Measurements from ENCODE around the gene GASK1B.

The GASK1B gene

DNA sequence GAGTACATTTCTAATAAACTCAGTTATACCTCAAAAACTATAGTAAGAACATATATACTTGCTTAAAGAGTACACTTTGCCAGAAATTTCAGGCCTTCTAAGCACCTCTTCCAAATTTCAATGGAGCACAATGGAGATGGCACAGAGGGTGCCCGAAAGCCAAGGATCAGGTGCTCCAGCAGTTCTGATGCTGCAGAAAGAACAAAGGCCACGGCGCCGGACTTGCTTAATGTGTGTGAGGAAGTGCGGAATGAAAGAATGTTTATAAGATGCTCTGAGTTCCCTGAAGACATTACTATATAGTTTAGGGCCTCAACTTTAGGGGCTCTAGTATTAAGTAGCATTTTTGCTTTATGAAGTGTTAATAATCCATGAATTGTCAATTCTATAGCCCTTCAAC lies 44.3 kb downstream of the GASK1B start:
- H3K36me3 ChIP-seq = no peaks in the 10 kb centered on the region
- H3K4me3 ChIP-seq (ENCODE audit: low read depth, low read length) = no peak overlapping the region
- no peaks in the 10 kb centered on the region for H3K9me3 ChIP-seq (ENCODE audit: severe bottlenecking)
- TF ChIP-seq CTCF (IDR thresholded peaks at IDR 0.05; ENCODE audit: low read depth, low read length) = no peak
- no peak overlapping the region for H3K27ac ChIP-seq
- H3K27me3 ChIP-seq (ENCODE audit: insufficient read depth, low read depth, severe bottlenecking) = no peaks in the 10 kb centered on the region
- no peak for DNase-seq

GRCh38 chr4:158125310-158125709 lies 47.5 kb downstream of the GASK1B start:
- Histone ChIP-seq H3K27me3 (ENCODE audit: insufficient read depth, low read depth, severe bottlenecking) (no peaks in the 10 kb centered on the region), H3K36me3 (no peaks in the 10 kb centered on the region), H3K4me3 (ENCODE audit: low read depth, low read length) (no peak overlapping the region), H3K9me3 (ENCODE audit: severe bottlenecking) (no peaks in the 10 kb centered on the region), H3K27ac (no peak overlapping the region)
- no peak for TF ChIP-seq CTCF (IDR thresholded peaks at IDR 0.05; ENCODE audit: low read depth, low read length)
- DNase-seq = no peak
